ENCODE data around the gene ADAM12.

Gene ADAM12

GRCh38 chr10:126084369-126084768 is 303.9 kb downstream of the ADAM12 start:
- no peak for DNase-seq (ENCODE audit: low spot score)
- TF ChIP-seq CTCF (IDR thresholded peaks at IDR 0.05; ENCODE audit: extremely low read depth, insufficient read depth, missing control alignments): no peak
- in situ Hi-C loops (cut with MboI; ENCODE audit: low pct_unique_long_range_greater_than_20kb, low sequenced_read_pairs, unreplicated experiment): no loop called here

GRCh38 chr10:126083009-126083408 is 305.3 kb downstream of the ADAM12 start:
- in situ Hi-C loops (cut with MboI; ENCODE audit: low pct_unique_long_range_greater_than_20kb, low sequenced_read_pairs, unreplicated experiment): no loop called here
- TF ChIP-seq CTCF (IDR thresholded peaks at IDR 0.05; ENCODE audit: extremely low read depth, insufficient read depth, missing control alignments): no peak
- DNase-seq (ENCODE audit: low spot score): no peak

- no peak for DNase-seq (ENCODE audit: low spot score)
- in situ Hi-C loops (cut with MboI; ENCODE audit: low pct_unique_long_range_greater_than_20kb, low sequenced_read_pairs, unreplicated experiment): no loop called here
- no peak for TF ChIP-seq CTCF (IDR thresholded peaks at IDR 0.05; ENCODE audit: extremely low read depth, insufficient read depth, missing control alignments)
Observed at GRCh38 chr10:126081841-126082466, 306.3 kb downstream of the ADAM12 start.

- DNase-seq (ENCODE audit: low spot score): no peak
- no peak for TF ChIP-seq CTCF (IDR thresholded peaks at IDR 0.05; ENCODE audit: extremely low read depth, insufficient read depth, missing control alignments)
- in situ Hi-C loops (cut with MboI; ENCODE audit: low pct_unique_long_range_greater_than_20kb, low sequenced_read_pairs, unreplicated experiment): no loop called here
Observed at GRCh38 chr10:126080879-126081411, 307.3 kb downstream of the ADAM12 start.

- DNase-seq (ENCODE audit: low spot score): no peak
- no peak for TF ChIP-seq CTCF (IDR thresholded peaks at IDR 0.05; ENCODE audit: extremely low read depth, insufficient read depth, missing control alignments)
- in situ Hi-C loops (cut with MboI; ENCODE audit: low pct_unique_long_range_greater_than_20kb, low sequenced_read_pairs, unreplicated experiment): no loop called here
Observed at GRCh38 chr10:126080291-126080825, 307.9 kb downstream of the ADAM12 start.

GRCh38 chr10:126075009-126075408 is 313.3 kb downstream of the ADAM12 start:
- TF ChIP-seq CTCF (IDR thresholded peaks at IDR 0.05; ENCODE audit: extremely low read depth, insufficient read depth, missing control alignments): no peak
- DNase-seq (ENCODE audit: low spot score): no peak
- in situ Hi-C loops (cut with MboI; ENCODE audit: low pct_unique_long_range_greater_than_20kb, low sequenced_read_pairs, unreplicated experiment): no loop called here

All from GM13977 (cell line).